NCI-H2029 treated with DMSO at 0.1 percent for 48 hours (cell line): ENCODE measurements around the gene CD163.
"Not testable (repeated sequence)": the region's sequence is repeated elsewhere in the genome, so short reads cannot be mapped to it uniquely, and the experiment has no call there.

ENCODE experiments used
- DNase-seq: peaks from one replicate; lab custom pipeline; 2025; lab: John Stamatoyannopoulos, UW

Gene CD163

DNA sequence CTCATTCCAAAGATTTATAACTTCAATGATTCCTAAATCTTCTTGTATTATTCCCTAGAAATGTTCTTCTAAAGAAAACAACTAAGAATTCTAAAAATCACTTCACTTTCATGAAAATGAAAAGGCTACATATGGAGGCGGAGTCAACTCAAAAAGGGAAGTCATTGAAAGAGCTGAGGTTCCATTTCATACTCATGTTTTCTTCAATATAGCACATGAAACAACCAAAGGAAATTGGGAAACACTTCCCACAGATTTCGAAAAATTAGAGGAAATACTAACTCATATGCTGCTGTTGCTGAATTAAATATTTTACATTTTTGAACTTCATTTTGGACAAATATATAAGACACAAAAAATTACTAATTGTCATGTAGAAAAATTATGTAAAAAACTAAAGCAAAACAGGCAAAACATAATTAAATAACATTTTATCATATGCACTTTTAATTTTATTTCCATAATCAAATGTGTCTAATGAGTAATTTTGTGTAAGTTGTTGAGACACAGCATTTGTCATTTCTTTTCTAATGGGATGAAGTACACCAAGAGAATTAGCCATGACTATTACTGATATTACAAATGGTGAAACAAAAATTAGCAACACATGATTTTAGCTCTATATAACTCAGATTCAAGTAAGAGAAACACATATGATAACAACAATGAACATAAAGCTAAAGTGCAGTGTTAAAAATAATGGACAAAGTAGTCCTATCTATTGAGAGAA, at the start of gene CD163:
TSS of gene CD163 (minus strand) at position 92 of the 730 bp plus-strand sequence. CDS start at position 5, 87 bp downstream.
- DNase-seq, result no peak

- no peak for DNase-seq
Observed at GRCh38 chr12:7542813-7543212, 39.2 kb upstream of the CD163 start.

DNA sequence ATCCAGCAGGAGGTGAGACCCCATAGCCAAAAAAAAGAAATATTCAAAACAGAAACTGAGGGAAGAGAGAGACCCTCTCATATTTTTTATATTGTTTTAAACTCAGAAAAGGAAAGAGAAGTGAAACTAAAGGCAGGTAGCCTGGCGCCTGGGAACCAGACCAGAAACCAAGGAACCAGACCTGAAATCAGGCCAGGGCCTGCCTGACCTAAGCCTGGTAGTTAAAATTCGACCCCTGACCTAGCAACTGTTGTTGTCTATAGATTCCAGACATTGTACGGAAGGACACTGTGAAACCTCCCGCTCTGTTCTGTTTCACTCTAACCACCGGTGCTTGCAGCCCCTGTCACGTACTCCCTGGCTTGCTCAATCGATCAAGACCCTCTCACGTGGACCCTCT, 38.5 kb upstream of the CD163 start:
- DNase-seq, result no peak

DNA sequence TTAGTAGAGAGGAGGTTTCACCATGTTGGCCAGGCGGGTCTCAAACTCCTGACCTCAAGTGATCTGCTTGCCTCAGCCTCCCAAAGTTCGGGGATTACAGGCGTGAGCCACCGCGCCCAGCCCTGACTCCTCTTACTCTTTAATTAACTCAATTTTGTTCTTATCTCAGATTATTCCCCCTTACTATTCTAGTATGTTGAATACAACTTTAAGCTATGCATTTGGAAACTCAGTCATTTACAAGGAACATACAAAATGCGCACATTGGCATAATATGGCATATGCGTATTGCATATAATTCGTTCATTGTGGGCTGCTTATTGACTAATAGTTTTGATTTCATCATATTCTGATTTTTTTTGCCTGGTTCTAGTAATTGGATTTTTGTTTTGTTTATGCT, 10.8 kb upstream of the CD163 start:
- DNase-seq, result no peak

GRCh38 chr12:7512553-7512952, 9.0 kb upstream of the CD163 start:
- no peak for DNase-seq

GRCh38 chr12:7509793-7510470, 6.4 kb upstream of the CD163 start:
- DNase-seq, result not testable (repeated sequence)

DNA sequence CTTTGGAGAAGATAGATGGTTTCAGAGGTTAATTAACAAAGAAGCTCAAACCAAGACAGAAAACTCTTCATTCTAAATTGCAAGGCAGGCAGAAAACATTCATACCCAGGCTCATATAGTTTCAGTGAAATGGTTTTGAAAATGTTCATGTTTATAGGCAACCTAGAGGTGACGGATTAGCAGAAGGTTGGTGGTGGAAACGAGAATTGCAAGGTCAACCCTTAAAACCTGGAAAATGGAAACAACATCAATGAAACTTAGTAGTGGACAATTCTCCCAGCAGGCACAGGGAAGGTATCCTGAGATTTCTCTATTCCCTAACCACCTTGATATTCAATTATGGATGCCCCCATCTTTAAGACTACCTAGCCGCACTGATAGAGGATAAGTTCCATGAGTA, 965 bp downstream of the CD163 start:
- no peak for DNase-seq

GRCh38 chr12:7501031-7501588, 2.5 kb downstream of the CD163 start:
- no peak for DNase-seq

- no peak for DNase-seq
Observed at GRCh38 chr12:7499636-7500035, 3.9 kb downstream of the CD163 start.

GRCh38 chr12:7498809-7499208, 4.8 kb downstream of the CD163 start:
- no peak for DNase-seq

DNA sequence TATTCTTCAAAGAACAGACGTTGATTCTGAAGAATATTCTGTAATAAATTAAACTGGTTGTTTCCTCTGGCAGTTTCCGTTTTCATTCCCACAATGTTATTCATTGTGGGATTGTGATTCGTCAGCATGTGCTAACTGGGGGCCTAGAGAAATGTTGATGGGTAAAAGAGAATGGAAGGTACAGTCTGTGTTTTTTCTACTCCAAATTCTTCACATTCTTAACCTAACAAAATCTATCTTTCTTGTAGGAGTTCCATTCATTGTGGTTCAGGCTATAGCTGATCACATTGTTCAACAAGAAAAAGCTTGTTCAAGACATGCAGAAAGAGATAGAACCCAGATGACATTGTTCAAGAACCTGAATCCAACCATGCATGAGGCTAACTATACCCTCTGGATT, 5.9 kb downstream of the CD163 start:
- DNase-seq, result no peak

GRCh38 chr12:7496451-7496850, 7.1 kb downstream of the CD163 start:
- DNase-seq, result no peak

DNA sequence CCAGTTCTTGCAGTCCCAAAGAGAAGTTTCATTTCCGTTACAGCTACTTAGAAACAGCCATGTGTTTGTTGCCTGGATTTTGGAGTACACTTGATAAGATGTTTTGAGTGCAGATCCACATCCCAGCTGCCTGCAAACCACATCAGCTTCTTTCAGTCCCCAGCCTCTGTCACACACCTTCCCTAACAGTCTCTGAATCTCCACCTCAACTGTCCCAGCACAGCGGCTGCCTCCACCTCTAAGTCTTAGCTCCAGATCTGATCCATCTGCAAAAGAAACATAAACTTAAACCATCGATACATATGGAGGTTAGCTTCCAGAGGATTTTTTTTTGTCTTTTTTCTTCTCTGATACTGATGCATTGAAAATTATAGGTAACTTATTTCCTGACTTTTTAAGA, 8.4 kb downstream of the CD163 start:
- no peak for DNase-seq

- DNase-seq, result no peak
Observed at GRCh38 chr12:7493006-7493405, 10.6 kb downstream of the CD163 start.

- no peak for DNase-seq
Observed at GRCh38 chr12:7486512-7486911, 17.1 kb downstream of the CD163 start.

GRCh38 chr12:7485095-7485494, 18.5 kb downstream of the CD163 start:
- no peak for DNase-seq

GRCh38 chr12:7483343-7483742, 20.2 kb downstream of the CD163 start:
- DNase-seq, result no peak

GRCh38 chr12:7479771-7480170, 23.8 kb downstream of the CD163 start:
- DNase-seq, result no peak

DNA sequence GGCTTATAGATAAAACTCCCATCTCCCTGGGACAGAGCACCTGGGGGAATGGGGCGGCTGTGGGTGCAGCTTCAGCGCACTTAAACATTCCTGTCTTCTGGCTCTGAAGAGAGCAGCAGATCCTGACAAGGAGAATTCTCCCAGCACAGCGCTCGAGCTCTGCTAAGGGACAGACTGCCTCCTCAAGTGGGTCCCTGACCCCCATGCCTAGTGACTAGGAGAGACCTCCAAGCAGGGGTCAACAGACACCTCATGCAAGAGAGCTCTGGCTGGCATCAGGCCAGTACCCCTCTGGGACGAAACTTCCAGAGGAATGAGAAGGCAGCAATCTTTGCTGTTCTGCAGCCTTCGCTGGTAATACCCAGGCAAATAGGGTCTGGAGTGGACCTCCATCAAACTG, 31.5 kb downstream of the CD163 start:
- DNase-seq, result no peak

GRCh38 chr12:7460375-7461259, 43.0 kb downstream of the CD163 start:
- DNase-seq, result no peak

DNA sequence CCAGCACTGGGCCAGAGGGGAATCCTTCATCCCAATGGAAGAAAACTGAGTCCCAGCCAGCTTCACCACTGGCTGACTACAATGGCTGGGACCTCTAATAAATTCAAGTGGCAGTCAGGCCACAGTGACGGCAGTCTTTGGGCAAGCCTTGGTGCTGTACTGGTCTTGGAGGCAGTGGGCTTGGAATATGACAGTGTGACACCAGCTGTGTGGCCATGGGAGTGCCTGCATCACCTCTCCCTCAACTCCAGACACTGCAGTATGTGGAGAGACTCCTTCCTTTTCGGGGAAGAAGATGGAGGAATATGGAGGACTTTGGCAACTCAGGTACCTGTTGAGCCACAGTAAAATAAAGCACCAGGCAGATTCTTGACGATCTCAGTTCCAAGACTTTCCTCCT, 43.6 kb downstream of the CD163 start:
- DNase-seq, result no peak

DNA sequence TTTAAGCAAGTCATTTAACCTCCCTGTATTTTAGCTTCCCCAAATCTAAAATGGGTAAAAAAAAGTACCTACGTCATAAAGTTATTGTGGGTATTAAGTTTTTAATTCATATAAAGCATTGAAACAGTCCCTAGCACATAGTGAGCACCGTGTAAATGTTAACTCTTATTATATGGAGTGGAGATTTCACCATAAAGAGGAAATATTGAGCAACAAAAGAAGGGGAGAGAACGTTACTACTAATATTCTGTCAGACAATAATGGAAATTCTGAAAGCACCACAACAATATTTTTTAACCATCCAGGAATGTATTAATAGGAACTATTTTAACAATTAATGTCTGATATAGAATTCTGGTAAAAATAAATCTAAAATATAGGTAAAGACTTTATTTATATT, 51.8 kb downstream of the CD163 start:
- DNase-seq, result no peak
